Fibroblast of pulmonary artery (primary cell): ENCODE measurements around the gene MCM10.

Experiments used
- DNase-seq: peaks from one replicate; pipeline ENCODE4 v3.0.0-alpha.2; 2010; ENCODE audit warnings: low read depth
- H3K4me3 ChIP-seq: replicated peaks from 2 replicates; pipeline ENCODE4 v1.5.1; 2011; ENCODE audit warnings: low read depth, mild to moderate bottlenecking, control low read depth, low read length, moderate library complexity
- CTCF ChIP-seq: IDR thresholded peaks from 2 replicates; pipeline ENCODE4 v1.5.1; 2011; ENCODE audit warnings: mild to moderate bottlenecking, control low read depth, low read length, inconsistent platforms; ENCODE audit errors: missing control alignments

Gene MCM10

DNA sequence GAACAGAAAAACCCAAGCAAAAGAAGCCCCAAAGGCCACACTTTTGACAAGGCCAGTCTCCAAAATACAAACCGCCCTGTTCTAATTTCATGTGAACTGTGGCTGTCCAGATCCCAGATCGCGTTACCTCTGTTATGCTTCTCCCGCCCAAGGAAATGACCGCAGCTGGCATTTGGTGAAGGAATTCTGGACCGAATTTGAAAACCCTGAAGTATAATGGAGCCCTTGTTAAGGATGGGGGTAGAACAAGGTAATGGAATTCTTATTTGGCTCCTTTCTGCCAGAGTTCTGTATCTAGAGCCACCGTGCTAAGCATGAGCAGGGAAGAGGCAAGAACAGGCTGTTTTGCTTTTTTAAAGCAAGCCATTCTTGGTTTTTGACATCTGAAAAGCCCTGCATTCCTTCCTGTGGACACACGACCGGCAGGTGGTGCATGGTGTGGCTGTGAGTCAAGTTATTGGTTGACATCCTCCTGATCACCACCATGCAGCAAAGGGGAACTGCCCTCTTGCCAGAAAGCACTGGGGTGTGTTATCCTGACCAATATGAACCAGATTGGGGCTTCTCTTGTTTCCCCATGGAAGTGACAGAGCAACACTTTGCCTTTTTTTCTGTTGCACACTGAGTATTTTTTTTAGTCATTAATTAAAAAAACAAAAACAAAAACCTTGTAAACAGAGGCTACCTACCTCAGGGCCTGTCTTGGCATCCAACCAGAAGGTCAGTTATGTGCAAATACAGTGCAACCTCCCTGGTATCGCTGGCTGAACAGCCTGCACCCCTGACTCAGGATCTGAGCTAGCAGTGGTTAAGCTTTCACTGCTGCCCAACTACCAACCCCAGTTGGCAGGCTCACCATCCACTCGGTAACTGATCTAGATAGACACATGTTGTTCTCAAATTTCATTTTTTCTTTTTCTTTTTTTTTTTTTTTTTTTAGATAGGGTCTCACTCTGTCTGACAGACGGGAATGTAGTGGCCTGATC lies 58.6 kb downstream of the MCM10 start:
- no peak overlapping the region for H3K4me3 ChIP-seq
- TF ChIP-seq CTCF = peak; percentile 13
- DNase-seq = peak; percentile 15

- TF ChIP-seq CTCF = no peak
- no peak for DNase-seq
- H3K4me3 ChIP-seq = no peak overlapping the region
These were observed 60.2 kb downstream of the MCM10 start for GRCh38 chr10:13221572-13221971.

GRCh38 chr10:13222151-13222550 lies 60.8 kb downstream of the MCM10 start:
- no peak for TF ChIP-seq CTCF
- H3K4me3 ChIP-seq = no peak overlapping the region
- no peak for DNase-seq

GRCh38 chr10:13222566-13222965 lies 61.2 kb downstream of the MCM10 start:
- no peak for TF ChIP-seq CTCF
- no peak overlapping the region for H3K4me3 ChIP-seq
- no peak for DNase-seq

- TF ChIP-seq CTCF = no peak
- no peak for DNase-seq
- no peak overlapping the region for H3K4me3 ChIP-seq
These were observed 61.9 kb downstream of the MCM10 start for GRCh38 chr10:13223241-13223640.

DNA sequence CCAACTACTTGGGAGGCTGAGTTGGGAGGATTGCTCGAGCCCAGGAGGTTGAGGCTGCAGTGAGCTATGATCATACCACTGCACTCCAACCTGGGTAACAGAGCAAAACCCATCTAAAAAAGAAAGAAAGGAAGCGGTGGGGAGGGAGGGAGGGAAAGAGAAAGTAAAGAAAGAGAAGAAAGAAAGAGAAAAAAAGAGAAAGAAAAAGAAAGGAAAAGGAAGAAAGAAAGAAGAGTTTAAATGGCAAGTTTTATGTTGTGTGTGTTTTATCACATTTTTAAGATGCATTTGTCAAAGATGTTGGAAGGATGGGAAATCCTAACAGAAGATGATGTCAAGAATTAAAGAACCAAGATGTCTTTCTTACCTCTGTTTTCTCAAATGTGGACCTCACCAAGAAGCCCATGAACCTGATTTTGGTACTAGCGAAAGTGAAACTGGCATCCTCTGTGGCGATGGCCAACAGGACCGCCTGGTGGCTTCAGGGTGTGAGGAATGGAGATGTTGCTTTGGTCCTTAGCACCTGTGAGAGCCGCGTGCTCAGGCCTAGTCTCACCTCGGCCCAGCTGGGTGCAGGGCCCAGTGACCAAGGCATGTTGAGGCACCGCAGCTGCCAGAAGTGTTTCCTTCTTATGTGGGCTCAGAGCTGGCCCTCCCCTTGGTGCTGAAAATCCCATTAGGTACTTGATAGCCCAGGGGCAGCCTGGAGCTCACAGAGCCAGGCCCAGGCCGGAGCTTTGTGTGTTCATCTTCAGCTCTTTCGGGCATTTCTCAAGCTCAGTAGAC lies 63.0 kb downstream of the MCM10 start:
- no peak for TF ChIP-seq CTCF
- peak; percentile 3 for DNase-seq
- H3K4me3 ChIP-seq = no peak overlapping the region
